Nephron (organoid): ENCODE measurements around the gene NIPA2.

Experiments
- H3K27ac Mint-ChIP-seq, 3 experiments: 2 replicates each; pipeline ENCODE4 v1.8.0; 2020; ENCODE audit warnings: mixed read lengths in 3 of 3, mild to moderate bottlenecking in 2 of 3, moderate library complexity in 1 of 3
- H3K27me3 Mint-ChIP-seq: 2 replicates; pipeline ENCODE4 v1.8.0; 2021; ENCODE audit warnings: low read depth, mild to moderate bottlenecking, moderate library complexity, mixed read lengths
- H3K36me3 Mint-ChIP-seq: 2 replicates; pipeline ENCODE4 v1.8.0; 2020; ENCODE audit warnings: low read depth, mixed read lengths
- H3K4me1 Mint-ChIP-seq: 2 replicates; pipeline ENCODE4 v1.8.0; 2020; ENCODE audit warnings: mixed read lengths
- H3K4me3 Mint-ChIP-seq, 3 experiments: 2 replicates each; pipeline ENCODE4 v1.8.0; 2020; ENCODE audit warnings: mild to moderate bottlenecking in 3 of 3, mixed read lengths in 3 of 3, moderate library complexity in 2 of 3
- H3K9me3 Mint-ChIP-seq: 2 replicates; pipeline ENCODE4 v1.8.0; 2020; ENCODE audit warnings: mixed read lengths
- TF ChIP-seq, protein P1 (sequence below), 3 experiments: fragments of 200-600 bp; sonication (generic); IDR thresholded peaks; one replicate each; pipeline ENCODE4 v1.5.0; 2021; ENCODE audit warnings: antibody characterized with exemption in 3 of 3; ENCODE audit not compliant: unreplicated experiment in 3 of 3

NIPA2 gene

DNA sequence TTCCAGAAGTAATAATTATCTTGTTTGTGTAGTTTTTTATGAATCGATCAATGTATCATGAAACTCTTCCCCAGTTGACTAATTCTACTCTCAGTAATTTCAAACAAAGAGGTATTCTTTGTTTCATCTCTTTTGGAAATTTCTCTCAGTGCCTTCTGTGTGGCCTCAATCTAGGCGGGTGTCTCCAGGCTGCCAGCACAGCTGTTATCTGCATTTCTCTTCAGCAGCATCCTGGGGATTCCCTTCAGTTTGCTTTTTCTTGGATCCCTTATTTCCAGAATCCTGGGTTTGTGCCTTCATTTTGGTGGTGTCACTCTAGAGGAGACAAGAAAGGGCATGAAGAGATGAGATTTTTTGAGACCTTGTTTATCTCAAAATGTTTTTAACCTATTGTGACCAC lies 22.7 kb downstream of the NIPA2 start:
- Mint-ChIP-seq H3K36me3 (peaks cover 75% of the 10 kb centered on the region), H3K27me3 (no peaks in the 10 kb centered on the region), H3K9me3 (no peaks in the 10 kb centered on the region), H3K27ac (no peak overlapping the region), H3K4me1 (peaks cover 5% of the 10 kb centered on the region), H3K4me3 (no peak overlapping the region)
- TF ChIP-seq, protein P1, sequence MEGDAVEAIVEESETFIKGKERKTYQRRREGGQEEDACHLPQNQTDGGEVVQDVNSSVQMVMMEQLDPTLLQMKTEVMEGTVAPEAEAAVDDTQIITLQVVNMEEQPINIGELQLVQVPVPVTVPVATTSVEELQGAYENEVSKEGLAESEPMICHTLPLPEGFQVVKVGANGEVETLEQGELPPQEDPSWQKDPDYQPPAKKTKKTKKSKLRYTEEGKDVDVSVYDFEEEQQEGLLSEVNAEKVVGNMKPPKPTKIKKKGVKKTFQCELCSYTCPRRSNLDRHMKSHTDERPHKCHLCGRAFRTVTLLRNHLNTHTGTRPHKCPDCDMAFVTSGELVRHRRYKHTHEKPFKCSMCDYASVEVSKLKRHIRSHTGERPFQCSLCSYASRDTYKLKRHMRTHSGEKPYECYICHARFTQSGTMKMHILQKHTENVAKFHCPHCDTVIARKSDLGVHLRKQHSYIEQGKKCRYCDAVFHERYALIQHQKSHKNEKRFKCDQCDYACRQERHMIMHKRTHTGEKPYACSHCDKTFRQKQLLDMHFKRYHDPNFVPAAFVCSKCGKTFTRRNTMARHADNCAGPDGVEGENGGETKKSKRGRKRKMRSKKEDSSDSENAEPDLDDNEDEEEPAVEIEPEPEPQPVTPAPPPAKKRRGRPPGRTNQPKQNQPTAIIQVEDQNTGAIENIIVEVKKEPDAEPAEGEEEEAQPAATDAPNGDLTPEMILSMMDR (IDR thresholded peaks at IDR 0.05; ENCODE audit: unreplicated experiment in 3 of 3): no peak

DNA sequence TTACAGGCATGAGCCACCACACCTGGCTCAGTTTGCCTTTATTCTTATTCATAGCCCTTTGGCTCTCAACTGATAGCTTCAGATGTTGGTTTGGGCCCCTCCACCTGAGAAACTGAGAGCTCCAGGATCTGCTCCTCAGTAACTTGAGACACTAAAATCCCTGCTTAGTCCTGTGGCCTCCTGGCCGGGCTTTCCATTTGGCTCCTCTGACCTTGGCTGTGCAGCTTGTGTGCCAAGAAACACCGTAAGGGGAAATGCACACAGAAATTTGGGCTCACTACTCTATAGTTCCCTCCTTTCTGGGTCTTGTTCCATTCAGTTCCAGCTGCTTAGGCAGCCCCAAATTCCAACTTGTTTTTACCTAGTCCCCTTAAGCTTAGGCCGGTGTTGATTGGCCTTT lies 24.9 kb downstream of the NIPA2 start:
- Mint-ChIP-seq H3K4me1 (peaks cover 5% of the 10 kb centered on the region), H3K4me3 (no peak overlapping the region), H3K36me3 (peaks cover 77% of the 10 kb centered on the region), H3K27me3 (no peaks in the 10 kb centered on the region), H3K9me3 (no peaks in the 10 kb centered on the region), H3K27ac (no peak overlapping the region)
- TF ChIP-seq, protein P1 (IDR thresholded peaks at IDR 0.05; ENCODE audit: unreplicated experiment in 3 of 3): no peak

- H3K4me1 Mint-ChIP-seq: peaks cover 3% of the 10 kb centered on the region
- no peak overlapping the region for H3K4me3 Mint-ChIP-seq
- H3K27ac Mint-ChIP-seq: no peak overlapping the region
- peaks cover 80% of the 10 kb centered on the region for H3K36me3 Mint-ChIP-seq
- no peaks in the 10 kb centered on the region for H3K27me3 Mint-ChIP-seq
- H3K9me3 Mint-ChIP-seq: peaks cover 1% of the 10 kb centered on the region
- TF ChIP-seq, protein P1 (IDR thresholded peaks at IDR 0.05; ENCODE audit: unreplicated experiment in 3 of 3): no peak
These were observed 27.6 kb downstream of the NIPA2 start for GRCh38 chr15:22866079-22866478.

DNA sequence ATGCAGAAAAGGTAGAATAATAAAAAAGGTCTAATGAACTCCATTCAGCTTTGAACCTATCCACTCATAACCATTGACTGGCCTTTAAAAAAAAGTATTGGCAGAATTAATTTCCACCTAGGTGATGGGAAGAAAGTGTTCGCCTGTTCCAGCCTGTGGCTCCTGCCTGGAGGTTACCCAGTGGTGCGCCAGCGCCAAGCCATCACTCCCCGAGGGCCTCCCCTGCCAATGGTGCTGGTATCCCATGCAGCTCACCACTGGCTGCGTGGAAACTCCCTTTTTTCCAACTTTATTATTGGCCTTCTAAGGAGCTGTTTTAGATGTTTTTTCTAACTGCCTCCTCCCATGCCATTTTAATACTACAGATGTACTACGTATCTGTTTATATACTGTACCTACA lies 29.4 kb downstream of the NIPA2 start:
- H3K27me3 Mint-ChIP-seq: no peaks in the 10 kb centered on the region
- H3K4me1 Mint-ChIP-seq: no peaks in the 10 kb centered on the region
- peaks cover 10% of the 10 kb centered on the region for H3K9me3 Mint-ChIP-seq
- no peak overlapping the region for H3K4me3 Mint-ChIP-seq
- TF ChIP-seq, protein P1 (IDR thresholded peaks at IDR 0.05; ENCODE audit: unreplicated experiment in 3 of 3): no peak
- peaks cover 83% of the 10 kb centered on the region for H3K36me3 Mint-ChIP-seq
- no peak overlapping the region for H3K27ac Mint-ChIP-seq

DNA sequence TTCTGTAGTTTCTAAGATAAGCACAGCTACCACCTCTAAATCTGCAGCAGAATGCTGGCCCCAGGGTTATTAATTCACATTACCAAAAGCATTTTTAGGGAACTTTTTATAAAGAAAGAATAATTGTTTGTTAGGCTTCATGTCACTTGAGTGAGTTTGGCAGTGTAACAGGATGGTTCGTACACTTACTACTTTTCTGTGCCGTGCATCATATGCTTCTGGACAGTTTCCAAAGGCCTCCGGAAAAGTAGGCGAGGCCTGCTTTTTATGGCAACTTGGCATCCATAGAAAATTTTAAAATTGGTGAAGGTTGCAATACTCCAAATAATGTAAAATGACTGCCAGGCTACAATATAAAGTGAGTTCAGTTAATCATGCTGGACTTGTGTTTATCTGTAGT lies 30.0 kb downstream of the NIPA2 start:
- Mint-ChIP-seq H3K27ac (no peak overlapping the region), H3K4me3 (no peak overlapping the region), H3K27me3 (no peaks in the 10 kb centered on the region), H3K36me3 (peaks cover 84% of the 10 kb centered on the region), H3K4me1 (no peaks in the 10 kb centered on the region), H3K9me3 (peaks cover 10% of the 10 kb centered on the region)
- TF ChIP-seq, protein P1 (IDR thresholded peaks at IDR 0.05; ENCODE audit: unreplicated experiment in 3 of 3): no peak

DNA sequence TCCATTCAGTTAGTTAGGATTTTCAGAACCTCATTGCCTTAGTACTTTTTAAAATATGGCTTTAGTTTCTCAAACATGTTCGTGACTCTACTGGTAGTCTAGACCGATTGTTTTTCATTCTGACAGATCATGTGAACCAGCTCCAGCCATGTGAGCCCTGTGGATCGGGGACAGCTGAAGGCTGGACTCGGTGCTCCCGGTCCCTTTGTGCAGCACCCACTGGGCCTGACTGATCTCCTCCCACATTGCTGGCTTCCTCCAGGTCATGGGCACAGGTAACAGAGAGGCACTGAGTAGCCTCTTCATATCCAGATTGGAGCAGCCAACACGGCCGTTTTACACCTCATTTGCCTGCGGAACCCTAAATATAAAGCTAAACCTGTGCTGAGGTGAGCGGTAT lies 30.5 kb downstream of the NIPA2 start:
- Mint-ChIP-seq H3K36me3 (peaks cover 82% of the 10 kb centered on the region), H3K4me1 (no peaks in the 10 kb centered on the region), H3K27me3 (no peaks in the 10 kb centered on the region), H3K9me3 (peaks cover 10% of the 10 kb centered on the region), H3K27ac (no peak overlapping the region), H3K4me3 (no peak overlapping the region)
- TF ChIP-seq, protein P1 (IDR thresholded peaks at IDR 0.05; ENCODE audit: unreplicated experiment in 3 of 3): no peak
